HepG2 (cell line): ENCODE measurements around the gene KCTD6. TPM values are rescaled to one million over a fixed set of nuclear protein-coding genes. Genes with fewer than 3 reads are reported as not detected.

Experiments used
- CTCF ChIP-seq: sonication (generic); formaldehyde crosslinking; IDR thresholded peaks from 2 replicates; pipeline ENCODE4 v1.5.0; 2020; ENCODE audit warnings: mild to moderate bottlenecking, missing genetic modification reagents, moderate library complexity
- ERF ChIP-seq: IDR thresholded peaks from 2 replicates; pipeline ENCODE4 v1.6.1; 2018; ENCODE audit warnings: missing biosample characterization, missing genetic modification reagents
- HBP1 ChIP-seq: IDR thresholded peaks from 2 replicates; pipeline ENCODE4 v1.6.1; 2016; ENCODE audit warnings: low read depth, control low read depth
- KLF16 ChIP-seq, 2 experiments: sonication (generic) in 1 of 2; formaldehyde crosslinking in 1 of 2; IDR thresholded peaks; 2 replicates each; pipeline versions ENCODE4 v1.6.1 to v1.8.0; 2016 to 2023; ENCODE audit warnings: missing genetic modification reagents in 2 of 2, missing compliant biosample characterization in 1 of 2
- NFAT5 ChIP-seq: sonication (generic); formaldehyde crosslinking; IDR thresholded peaks from 2 replicates; pipeline ENCODE4 v1.4.0; 2020; ENCODE audit warnings: missing genetic modification reagents
- POGK ChIP-seq: sonication (generic); formaldehyde crosslinking; conservative IDR thresholded peaks from 2 replicates; pipeline ENCODE4 v1.8.0; 2022; ENCODE audit warnings: mild to moderate bottlenecking, moderate library complexity, missing genetic modification reagents
- RBM22 ChIP-seq: fragments of 200-400 bp; formaldehyde crosslinking; optimal IDR thresholded peaks from 2 replicates; pipeline ENCODE3; 2017; ENCODE audit warnings: mild to moderate bottlenecking, low read length, moderate library complexity
- RNF2 ChIP-seq: fragments of 450-650 bp; conservative IDR thresholded peaks from 2 replicates; pipeline ENCODE4 v1.6.1; 2016; ENCODE audit warnings: low read depth
- SMC3 ChIP-seq: IDR thresholded peaks from 2 replicates; pipeline ENCODE4 v1.6.1; 2011; ENCODE audit warnings: low read length, improper control_type of control experiment
- TRIM24 ChIP-seq: sonication (generic); formaldehyde crosslinking; IDR thresholded peaks from 2 replicates; pipeline ENCODE4 v1.8.0; 2022; ENCODE audit warnings: mild to moderate bottlenecking, missing genetic modification reagents
- ZFP36 ChIP-seq: fragments of 150-350 bp; IDR thresholded peaks from 2 replicates; pipeline ENCODE4 v1.6.1; 2018; ENCODE audit warnings: borderline replicate concordance, low read length, low read depth; ENCODE audit not compliant: partially characterized antibody
- ZMYM3 ChIP-seq: sonication (generic); formaldehyde crosslinking; IDR thresholded peaks from 2 replicates; pipeline ENCODE4 v1.5.1; 2020; ENCODE audit warnings: mild to moderate bottlenecking, missing genetic modification reagents
- ZNF224 ChIP-seq: sonication (generic); formaldehyde crosslinking; IDR thresholded peaks from 2 replicates; pipeline ENCODE4 v1.5.0; 2020; ENCODE audit warnings: mild to moderate bottlenecking, missing genetic modification reagents
- ZNF276 ChIP-seq: sonication (generic); formaldehyde crosslinking; IDR thresholded peaks from 2 replicates; pipeline ENCODE4 v1.4.0; 2020; ENCODE audit warnings: mild to moderate bottlenecking, low read depth, missing genetic modification reagents
- ZNF501 ChIP-seq: sonication (generic); formaldehyde crosslinking; IDR thresholded peaks from 2 replicates; pipeline ENCODE4 v1.5.1; 2020; ENCODE audit warnings: mild to moderate bottlenecking, moderate library complexity, missing genetic modification reagents
- ZNF556 ChIP-seq: sonication (generic); formaldehyde crosslinking; IDR thresholded peaks from 2 replicates; pipeline ENCODE4 v1.4.0; 2020; ENCODE audit warnings: mild to moderate bottlenecking, missing genetic modification reagents, borderline replicate concordance
- ZNF761 ChIP-seq: sonication (generic); formaldehyde crosslinking; conservative IDR thresholded peaks from 2 replicates; pipeline ENCODE4 v1.4.0; 2020; ENCODE audit warnings: mild to moderate bottlenecking, missing genetic modification reagents
- polyA plus RNA-seq, 8 experiments: library from polyadenylated mRNA; depleted of rRNA in 3 of 8; stranded (reverse) in 7 of 8; unstranded in 1 of 8; fragments of >200 nt; fragmentation: Illumina TruSeq in 4 of 8; extraction: Trizol in 4 of 8; gene quantifications; 2 replicates each; pipeline versions ENCODE4 v1.2.1 to v1.2.3, GENCODE V29; 2011 to 2016; ENCODE audit warnings: low read depth in 4 of 8, missing spikeins in 1 of 8, mixed read lengths in 1 of 8; ENCODE audit not compliant: insufficient read depth in 1 of 8
- total RNA-seq, 5 experiments: library from RNA; depleted of rRNA; stranded (reverse); fragments of >200 nt; fragmentation: Illumina TruSeq; extraction: Trizol; gene quantifications; 2 replicates each; pipeline ENCODE4 v1.2.3, GENCODE V29; 2016; ENCODE audit warnings: low read depth in 1 of 5

Gene KCTD6
- total and polyA plus RNA-seq, 2 of the 13 experiments (the other 11 are each of a cell fraction or from before 2014, with no cell fraction given) = 13.4 to 14.2 TPM

- TF ChIP-seq ZFP36 = no peak
- 0 out of 2 replicates have a peak, but pooled peaks have one; percentile 56 for TF ChIP-seq ZNF276 (CRISPR knock-in tag)
- peak; percentile 62; the same call in 1 of the 2 replicates for TF ChIP-seq ZNF501
- TF ChIP-seq HBP1 (CRISPR knock-in tag) = no peak
- TF ChIP-seq RBM22 = peak; percentile 46
- 0 out of 2 replicates have a peak, but pooled peaks have one; percentile 32 for TF ChIP-seq ZNF224 (CRISPR knock-in tag)
- no peak for TF ChIP-seq TRIM24 (CRISPR knock-in tag)
- no peak for TF ChIP-seq RNF2
- 0 out of 2 replicates have a peak, but pooled peaks have one; percentile 65 for TF ChIP-seq ZNF761 (CRISPR knock-in tag)
- TF ChIP-seq ZNF556 (CRISPR knock-in tag) = peak; percentile 76; the same call in 1 of the 2 replicates
- 0 out of 2 replicates have a peak, but pooled peaks have one; percentile 35 for TF ChIP-seq ERF (CRISPR knock-in tag)
- TF ChIP-seq POGK = 0 out of 2 replicates have a peak, but pooled peaks have one; percentile 47
- peak; percentile 97 for TF ChIP-seq CTCF
- TF ChIP-seq ZMYM3 = 0 out of 2 replicates have a peak, but pooled peaks have one; percentile 12
- no peak for TF ChIP-seq NFAT5
- TF ChIP-seq KLF16 (CRISPR knock-in tag; IDR thresholded peaks at IDR 0.05) = peak in 1 of 2 experiments; percentile 29; a peak in 1 of 4 replicates
- peak; percentile 84 for TF ChIP-seq SMC3
Measured at GRCh38 chr3:58532794-58533220, 40.9 kb downstream of the KCTD6 start (continued).
